Coronary artery (tissue), 2 donors: ENCODE measurements around the gene ACD.
"Not testable (repeated sequence)": the region's sequence is repeated elsewhere in the genome, so short reads cannot be mapped to it uniquely, and the experiment has no call there.

Source experiments
- DNase-seq: peaks from one replicate; pipeline ENCODE4 v3.0.0-alpha.2; 2017; ENCODE audit warnings: low spot score
- H3K27ac ChIP-seq, 2 donors: fragments of 200-600 bp; sonication (generic); one replicate each; pipeline ENCODE4 v1.5.1; 2016 to 2019
- H3K4me3 ChIP-seq: fragments of 200-600 bp; sonication (generic); 2 replicates; pipeline ENCODE4 v1.5.1; 2016; ENCODE audit warnings: mild to moderate bottlenecking, moderate library complexity
- CTCF ChIP-seq: fragments of 200-600 bp; sonication (generic); IDR thresholded peaks from one replicate; pipeline ENCODE4 v1.5.1; 2019; ENCODE audit warnings: antibody characterized with exemption

Gene ACD

GRCh38 chr16:67702130-67702529 is 42.1 kb upstream of the ACD start:
- TF ChIP-seq CTCF, result no peak
- DNase-seq, result no peak
- no peak overlapping the region for H3K4me3 ChIP-seq
- no peak overlapping the region for H3K27ac ChIP-seq

- no peak overlapping the region for H3K27ac ChIP-seq
- DNase-seq, result no peak
- no peak for TF ChIP-seq CTCF
- no peak overlapping the region for H3K4me3 ChIP-seq
Measured at GRCh38 chr16:67701420-67701819, 41.4 kb upstream of the ACD start.

GRCh38 chr16:67699265-67699664 is 39.2 kb upstream of the ACD start:
- H3K27ac ChIP-seq, result no peak overlapping the region
- no peak for DNase-seq
- no peak for TF ChIP-seq CTCF

GRCh38 chr16:67697422-67698185 is 37.5 kb upstream of the ACD start:
- no peak for TF ChIP-seq CTCF
- Histone ChIP-seq H3K4me3 (no peak overlapping the region), H3K27ac (no peak overlapping the region)
- no peak for DNase-seq

More at GRCh38 chr16:67699265-67699664, 39.2 kb upstream of the ACD start:
- H3K4me3 ChIP-seq, result no peak overlapping the region

- Histone ChIP-seq H3K4me3 (no peak overlapping the region), H3K27ac (no peak overlapping the region)
- no peak for TF ChIP-seq CTCF
- DNase-seq, result no peak
Measured at GRCh38 chr16:67694611-67695010, 34.6 kb upstream of the ACD start.

GRCh38 chr16:67693517-67694285 is 33.6 kb upstream of the ACD start:
- H3K4me3 ChIP-seq, DNase-seq, H3K27ac ChIP-seq: not testable (repeated sequence)

GRCh38 chr16:67685388-67686112 is 25.5 kb upstream of the ACD start:
- no peak for DNase-seq
- TF ChIP-seq CTCF, result no peak
- H3K4me3 ChIP-seq, result no peak overlapping the region
- peak overlapping the region in 1 of 2 donors; percentile 64 for H3K27ac ChIP-seq
